NCI-H2196 (cell line): ENCODE data around the gene SYNRG.
A peak's percentile ranks its signal among the peaks of the same experiment; 100 is the strongest.
"Not testable (repeated sequence)": the region's sequence is repeated elsewhere in the genome, so short reads cannot be mapped to it uniquely, and the experiment has no call there.

ENCODE experiments used
- DNase-seq: peaks from one replicate; lab custom pipeline; 2025; ENCODE audit not compliant: unreplicated experiment; lab: John Stamatoyannopoulos, UW

The SYNRG gene

DNA sequence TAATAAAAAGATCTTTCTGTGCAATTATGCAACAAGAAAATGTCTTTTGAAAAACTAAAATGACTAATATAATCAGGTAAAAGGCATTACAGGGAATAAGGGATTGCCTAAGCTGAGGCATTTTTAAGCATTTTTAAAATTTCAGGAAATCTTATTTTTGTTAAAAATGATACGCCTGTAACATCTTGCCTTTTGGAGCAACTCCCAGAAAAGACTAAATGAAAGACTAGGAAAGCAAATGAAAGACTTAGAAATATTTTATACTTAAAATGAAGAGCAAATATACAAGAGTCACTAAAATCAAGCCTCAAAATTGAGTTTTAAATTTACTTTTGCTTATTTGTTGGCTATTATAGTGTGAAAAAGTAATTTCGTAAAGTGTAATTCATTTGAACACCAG, 63.7 kb downstream of the SYNRG start:
- no peak for DNase-seq

- no peak for DNase-seq
These were observed 65.6 kb downstream of the SYNRG start for GRCh38 chr17:37543637-37544052.

DNA sequence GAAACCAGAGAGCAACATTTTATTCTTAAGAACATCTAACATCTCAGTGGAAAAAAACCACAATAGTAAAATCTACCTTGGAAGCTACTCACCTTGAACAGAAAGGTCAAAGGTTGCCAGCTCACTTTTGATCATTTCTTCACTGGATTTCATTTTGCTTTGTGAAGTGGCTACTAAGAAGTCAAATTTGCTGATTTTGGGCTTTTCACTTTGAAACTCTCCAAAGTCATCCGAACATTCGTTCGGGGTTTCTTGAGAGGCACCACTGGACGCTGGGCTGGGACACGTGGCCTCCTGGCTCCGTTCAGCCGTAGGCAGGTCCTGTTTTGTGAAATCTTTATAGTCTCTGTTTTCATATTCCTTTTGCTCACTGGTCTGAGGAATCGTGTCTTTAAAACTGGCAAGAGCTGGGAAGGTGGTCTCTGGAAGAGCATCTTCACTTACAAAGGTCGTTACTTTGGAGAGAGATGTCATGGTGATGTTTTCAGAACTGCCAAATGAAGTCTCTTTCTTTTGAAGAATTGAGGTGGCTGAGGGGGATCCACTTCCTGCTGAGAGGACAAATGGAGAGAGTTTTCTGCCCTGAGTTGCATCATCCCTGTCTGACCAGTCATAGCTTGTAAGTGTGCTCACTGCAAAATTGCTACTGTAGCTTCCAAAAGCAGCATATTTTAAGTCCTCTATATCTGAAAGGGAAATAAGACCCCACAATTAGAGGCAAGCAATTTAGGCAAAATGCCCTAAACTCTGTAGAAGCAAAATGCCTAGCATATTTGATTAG, 67.1 kb downstream of the SYNRG start:
- DNase-seq, result no peak

GRCh38 chr17:37538981-37539659, 70.1 kb downstream of the SYNRG start:
- no peak for DNase-seq

DNA sequence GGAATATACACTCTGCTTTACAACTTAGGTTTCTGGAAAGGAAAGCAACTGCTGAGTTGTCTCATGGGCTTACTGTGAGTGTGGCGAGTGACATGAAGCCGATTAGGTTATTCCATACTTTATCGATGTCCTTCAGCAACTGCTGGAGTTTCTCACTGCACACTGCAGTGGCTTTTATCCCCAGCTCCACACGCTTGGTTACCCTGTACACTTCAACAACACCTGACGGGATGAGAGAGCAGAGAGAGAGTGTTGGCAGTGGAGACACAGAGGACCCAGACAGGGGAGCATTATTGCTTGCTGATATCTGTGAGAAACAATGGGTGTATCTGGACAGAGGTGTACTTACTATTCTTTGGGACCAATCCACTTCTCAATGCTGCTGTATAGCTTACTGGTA, 73.3 kb downstream of the SYNRG start:
- no peak for DNase-seq

GRCh38 chr17:37532756-37533155, 76.5 kb downstream of the SYNRG start:
- no peak for DNase-seq

GRCh38 chr17:37530420-37530819, 78.8 kb downstream of the SYNRG start:
- no peak for DNase-seq

GRCh38 chr17:37527249-37527851, 81.9 kb downstream of the SYNRG start:
- peak; percentile 34 for DNase-seq

- no peak for DNase-seq
These were observed 85.5 kb downstream of the SYNRG start for GRCh38 chr17:37523715-37524219.

DNA sequence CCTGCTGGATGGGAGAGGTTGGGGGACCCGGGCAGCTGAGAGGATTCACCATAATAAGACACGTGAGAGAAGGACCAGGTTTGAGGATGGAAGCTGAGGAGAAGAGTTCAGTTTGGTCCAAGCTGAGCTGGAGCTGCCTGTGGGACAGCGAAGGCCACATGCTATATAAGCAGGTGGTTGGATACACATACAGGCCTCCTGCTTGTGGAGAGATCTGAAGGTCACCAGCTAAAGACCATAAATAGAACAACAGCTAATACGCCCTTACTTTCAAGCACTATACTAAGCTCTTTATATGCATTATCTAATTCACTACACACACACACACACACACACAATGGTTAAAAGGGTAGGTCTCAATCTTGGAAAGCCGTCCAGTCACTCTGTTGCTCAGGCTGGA, 87.4 kb downstream of the SYNRG start:
- DNase-seq, result no peak

- DNase-seq, result no peak
These were observed 89.0 kb downstream of the SYNRG start for GRCh38 chr17:37520174-37520573.

- DNase-seq, result no peak
These were observed 89.8 kb downstream of the SYNRG start for GRCh38 chr17:37519251-37519985.

DNA sequence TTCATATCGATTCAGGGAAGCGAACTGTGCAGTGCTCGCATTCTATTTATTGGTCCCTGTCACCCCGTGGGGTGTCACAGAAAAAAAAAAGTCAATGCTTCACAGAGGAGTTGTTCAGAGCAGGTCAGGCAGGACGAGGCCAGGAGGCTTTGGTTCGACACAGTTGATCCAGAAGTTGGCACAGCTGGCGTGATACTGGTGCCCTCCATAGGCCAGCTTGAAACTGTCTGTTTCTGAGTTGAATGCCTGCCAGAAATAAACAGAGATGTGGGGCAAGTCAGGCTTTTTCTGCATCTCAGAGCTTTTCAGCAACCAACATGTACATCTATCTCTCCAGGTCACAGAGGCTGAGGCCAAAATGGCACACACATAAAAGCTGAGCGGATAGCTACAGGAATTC, 90.4 kb downstream of the SYNRG start:
- DNase-seq, result no peak

GRCh38 chr17:37517881-37518280, 91.3 kb downstream of the SYNRG start:
- no peak for DNase-seq

DNA sequence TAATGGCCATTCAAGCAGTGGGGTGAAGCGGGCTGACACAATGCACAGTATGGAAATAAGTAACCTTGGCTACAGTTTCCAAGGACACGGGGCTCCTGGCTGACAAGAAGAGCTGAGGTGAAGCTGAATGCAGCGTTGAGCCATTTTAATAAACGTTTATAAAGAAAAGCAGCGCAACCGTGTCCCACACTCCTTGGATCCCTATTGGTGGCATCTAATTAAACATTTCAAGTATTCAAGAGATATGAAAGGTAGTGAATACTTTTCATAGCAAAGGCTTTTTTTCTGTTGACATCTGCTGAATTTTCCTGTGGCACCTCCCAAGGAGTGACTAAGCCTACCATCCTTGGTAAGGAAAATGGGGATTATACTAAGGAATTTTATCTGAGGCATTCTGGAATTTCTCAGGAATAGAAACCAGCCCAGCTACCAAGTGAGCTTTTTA, 93.1 kb downstream of the SYNRG start:
- DNase-seq, result no peak

DNA sequence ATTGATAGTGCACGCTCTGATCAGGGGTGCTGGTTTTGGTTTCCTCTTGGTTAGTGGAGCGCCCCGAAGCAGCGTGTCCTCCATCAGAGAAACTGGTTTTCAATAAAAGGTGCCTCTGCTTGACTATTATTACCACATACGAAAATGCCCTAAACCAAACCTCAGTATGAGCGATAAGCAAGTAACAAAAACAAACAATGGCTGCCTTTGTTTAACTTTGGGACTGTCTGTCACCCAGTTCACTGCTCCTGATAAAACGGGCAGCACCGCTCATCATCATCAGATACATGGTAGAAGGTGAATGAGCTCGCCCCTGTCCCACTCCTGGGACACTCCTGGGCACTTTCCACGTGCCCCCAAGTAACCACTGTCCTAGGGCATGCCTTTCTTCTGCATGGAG, 95.5 kb downstream of the SYNRG start:
- DNase-seq, result no peak

- DNase-seq, result no peak
These were observed 96.7 kb downstream of the SYNRG start for GRCh38 chr17:37512442-37513068.

DNA sequence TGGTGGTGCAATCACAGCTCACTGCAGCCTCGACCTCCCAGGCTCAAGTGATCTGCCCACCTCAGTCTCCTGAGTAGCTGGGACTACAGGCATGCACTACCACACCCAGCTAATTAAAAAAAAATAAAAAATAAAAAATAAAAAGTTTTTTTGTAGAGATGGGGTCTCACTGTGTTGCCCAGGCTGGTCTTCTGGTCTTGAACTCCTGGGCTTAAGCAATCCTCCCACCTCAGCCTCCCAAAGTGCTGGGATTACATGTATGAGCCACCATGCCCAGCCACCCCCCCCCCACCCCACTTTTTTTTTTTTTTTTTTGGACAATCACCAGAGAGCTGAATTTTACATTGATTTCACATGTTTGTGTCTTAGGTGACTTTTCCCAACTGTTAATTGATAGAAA, 97.6 kb downstream of the SYNRG start:
- not testable (repeated sequence) for DNase-seq

- no peak for DNase-seq
These were observed 99.2 kb downstream of the SYNRG start for GRCh38 chr17:37510056-37510455.

- no peak for DNase-seq
These were observed 102.1 kb downstream of the SYNRG start for GRCh38 chr17:37507111-37507510.

- DNase-seq, result no peak
These were observed 102.5 kb downstream of the SYNRG start for GRCh38 chr17:37506678-37507077.
